ENCODE data around the gene EXOSC2.

GRCh38 chr9:130672933-130673615 is 20.5 kb upstream of the EXOSC2 start:
- TF ChIP-seq, protein P1, sequence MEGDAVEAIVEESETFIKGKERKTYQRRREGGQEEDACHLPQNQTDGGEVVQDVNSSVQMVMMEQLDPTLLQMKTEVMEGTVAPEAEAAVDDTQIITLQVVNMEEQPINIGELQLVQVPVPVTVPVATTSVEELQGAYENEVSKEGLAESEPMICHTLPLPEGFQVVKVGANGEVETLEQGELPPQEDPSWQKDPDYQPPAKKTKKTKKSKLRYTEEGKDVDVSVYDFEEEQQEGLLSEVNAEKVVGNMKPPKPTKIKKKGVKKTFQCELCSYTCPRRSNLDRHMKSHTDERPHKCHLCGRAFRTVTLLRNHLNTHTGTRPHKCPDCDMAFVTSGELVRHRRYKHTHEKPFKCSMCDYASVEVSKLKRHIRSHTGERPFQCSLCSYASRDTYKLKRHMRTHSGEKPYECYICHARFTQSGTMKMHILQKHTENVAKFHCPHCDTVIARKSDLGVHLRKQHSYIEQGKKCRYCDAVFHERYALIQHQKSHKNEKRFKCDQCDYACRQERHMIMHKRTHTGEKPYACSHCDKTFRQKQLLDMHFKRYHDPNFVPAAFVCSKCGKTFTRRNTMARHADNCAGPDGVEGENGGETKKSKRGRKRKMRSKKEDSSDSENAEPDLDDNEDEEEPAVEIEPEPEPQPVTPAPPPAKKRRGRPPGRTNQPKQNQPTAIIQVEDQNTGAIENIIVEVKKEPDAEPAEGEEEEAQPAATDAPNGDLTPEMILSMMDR (IDR thresholded peaks at IDR 0.05) = no peak
- TF ChIP-seq POLR2AphosphoS5 (IDR thresholded peaks at IDR 0.05) (no peak), POLR2A (IDR thresholded peaks at IDR 0.05) (no peak)
